ENCODE results near the gene SHISAL2A. TPM values are rescaled to one million over a fixed set of nuclear protein-coding genes. Genes with fewer than 3 reads are reported as not detected.
A peak's percentile ranks its signal among the peaks of the same experiment; 100 is the strongest.

The SHISAL2A gene
- total RNA-seq, 1 donor from 2014 or later: 1.4 TPM

GRCh38 chr1:52599236-52599635 lies 33.7 kb upstream of the SHISAL2A start:
- DNase-seq (ENCODE audit: low spot score in 2 of 2, unreplicated experiment in 2 of 2): no peak
- TF ChIP-seq CTCF (IDR thresholded peaks at IDR 0.05; ENCODE audit: unreplicated experiment): no peak
- Mint-ChIP-seq H3K36me3 (no peaks in the 10 kb centered on the region), H3K4me3 (no peak overlapping the region), H3K4me1 (peaks cover 20% of the 10 kb centered on the region), H3K27me3 (ENCODE audit: low read depth) (no peaks in the 10 kb centered on the region), H3K27ac (no peak overlapping the region), H3K9me3 (no peaks in the 10 kb centered on the region)

GRCh38 chr1:52600533-52601179 lies 32.3 kb upstream of the SHISAL2A start:
- Mint-ChIP-seq H3K36me3 (no peaks in the 10 kb centered on the region), H3K4me3 (no peak overlapping the region), H3K4me1 (peaks cover 23% of the 10 kb centered on the region), H3K27me3 (ENCODE audit: low read depth) (no peaks in the 10 kb centered on the region), H3K27ac (no peak overlapping the region), H3K9me3 (no peaks in the 10 kb centered on the region)
- no peak for DNase-seq (ENCODE audit: low spot score in 2 of 2, unreplicated experiment in 2 of 2)
- no peak for TF ChIP-seq CTCF (IDR thresholded peaks at IDR 0.05; ENCODE audit: unreplicated experiment)

GRCh38 chr1:52601519-52601918 lies 31.4 kb upstream of the SHISAL2A start:
- Mint-ChIP-seq H3K27me3 (ENCODE audit: low read depth) (no peaks in the 10 kb centered on the region), H3K4me3 (peak overlapping the region; percentile 74)

GRCh38 chr1:52601991-52602855 lies 30.7 kb upstream of the SHISAL2A start, which contains the start of gene GPX7:
GPX7 (plus strand) TSS chr1:52602371; CDS start chr1:52602410, 39 bp downstream.
- peak; percentile 27 to 52 for DNase-seq (ENCODE audit: low spot score in 2 of 2, unreplicated experiment in 2 of 2)
- Mint-ChIP-seq H3K9me3 (no peaks in the 10 kb centered on the region), H3K27me3 (ENCODE audit: low read depth) (no peaks in the 10 kb centered on the region), H3K27ac (peak within 1 kb of the TSS; percentile 90), H3K4me1 (peaks cover 25% of the 10 kb centered on the region), H3K4me3 (peak within 1 kb of the TSS; percentile 74), H3K36me3 (peaks cover 11% of the 10 kb centered on the region)
- TF ChIP-seq CTCF (IDR thresholded peaks at IDR 0.05; ENCODE audit: unreplicated experiment): no peak

More at GRCh38 chr1:52601519-52601918, 31.4 kb upstream of the SHISAL2A start:
- no peak for TF ChIP-seq CTCF (IDR thresholded peaks at IDR 0.05; ENCODE audit: unreplicated experiment)
- no peak for DNase-seq (ENCODE audit: low spot score in 2 of 2, unreplicated experiment in 2 of 2)
- Mint-ChIP-seq H3K27ac (peak overlapping the region; percentile 85), H3K4me1 (peaks cover 25% of the 10 kb centered on the region), H3K9me3 (no peaks in the 10 kb centered on the region), H3K36me3 (peaks cover 4% of the 10 kb centered on the region)

- no peak for DNase-seq (ENCODE audit: low spot score in 2 of 2, unreplicated experiment in 2 of 2)
- Mint-ChIP-seq H3K9me3 (no peaks in the 10 kb centered on the region), H3K4me1 (peaks cover 25% of the 10 kb centered on the region), H3K27me3 (ENCODE audit: low read depth) (no peaks in the 10 kb centered on the region), H3K4me3 (peak overlapping the region; percentile 73), H3K36me3 (peaks cover 19% of the 10 kb centered on the region), H3K27ac (peak overlapping the region; percentile 90)
- no peak for TF ChIP-seq CTCF (IDR thresholded peaks at IDR 0.05; ENCODE audit: unreplicated experiment)
Observed at GRCh38 chr1:52602856-52603600, 29.9 kb upstream of the SHISAL2A start.
